Activated CD4-positive, alpha-beta T cell treated with anti-CD3 and anti-CD28 coated beads, Interleukin-10, Interleukin-2, amounts not matched to agents 100 ng/mL and 50 ng/mL, durations not matched to agents 16 hours and 8 hours (primary cell): Measurements from ENCODE around the gene RHOJ.

Experiments used
- DNase-seq: peaks from one replicate; pipeline ENCODE4 v3.0.0-alpha.2; 2020

RHOJ gene

DNA sequence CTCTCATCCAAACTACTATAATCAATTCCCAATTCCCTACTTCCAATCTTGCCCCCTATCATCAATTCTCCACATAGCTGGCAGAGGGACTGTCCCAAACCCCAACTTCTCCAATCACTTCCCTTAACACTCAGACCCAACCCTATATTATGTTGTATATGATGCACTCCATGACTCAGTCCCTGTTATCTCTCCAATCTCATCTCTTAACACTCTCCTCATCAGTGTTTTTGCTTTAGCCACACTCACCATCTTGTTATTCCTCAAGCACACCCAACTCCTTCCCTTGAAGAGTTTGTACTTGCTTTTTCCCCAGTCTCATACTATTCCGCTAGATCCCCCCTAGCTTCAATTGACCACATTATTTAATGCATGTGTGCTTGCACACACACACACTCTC is 4.9 kb downstream of the RHOJ start:
- no peak for DNase-seq

GRCh38 chr14:63210812-63211211 is 6.6 kb downstream of the RHOJ start:
- no peak for DNase-seq

- no peak for DNase-seq
Measured at GRCh38 chr14:63212209-63212608, 8.0 kb downstream of the RHOJ start.

DNA sequence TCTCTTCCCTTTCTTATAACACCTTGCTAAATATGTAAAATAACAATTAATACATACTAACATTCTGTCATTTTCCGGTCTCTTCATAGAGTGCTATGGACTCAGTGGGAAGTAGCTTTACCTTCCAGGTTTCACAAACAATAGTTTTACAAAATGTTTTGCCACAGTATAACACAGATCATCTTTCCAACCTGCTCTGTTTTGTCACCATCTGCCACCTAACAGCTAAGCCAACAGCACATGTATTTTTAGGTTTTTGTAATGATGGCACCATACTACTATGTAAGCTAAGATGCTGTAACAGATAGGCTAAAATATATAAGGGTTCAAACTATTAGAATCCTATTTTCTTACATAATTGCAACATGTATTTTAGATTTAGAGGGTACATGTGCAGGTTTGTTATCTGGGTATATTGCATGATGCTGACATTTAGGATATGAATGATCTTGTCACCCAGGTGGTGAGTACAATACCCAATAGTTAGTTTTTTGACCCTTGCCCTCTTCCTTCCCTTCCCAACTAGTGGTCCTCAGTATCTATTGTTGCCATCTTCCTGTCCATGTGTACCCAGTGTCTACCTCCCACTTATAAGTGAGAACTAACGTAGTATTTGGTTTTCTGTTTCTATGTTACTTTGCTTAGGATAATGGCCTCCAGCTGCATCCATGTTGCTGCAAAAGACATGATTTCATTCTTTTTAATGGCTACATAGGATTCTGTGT is 8.7 kb downstream of the RHOJ start:
- no peak for DNase-seq

GRCh38 chr14:63214417-63215196 is 10.4 kb downstream of the RHOJ start:
- DNase-seq, result no peak

DNA sequence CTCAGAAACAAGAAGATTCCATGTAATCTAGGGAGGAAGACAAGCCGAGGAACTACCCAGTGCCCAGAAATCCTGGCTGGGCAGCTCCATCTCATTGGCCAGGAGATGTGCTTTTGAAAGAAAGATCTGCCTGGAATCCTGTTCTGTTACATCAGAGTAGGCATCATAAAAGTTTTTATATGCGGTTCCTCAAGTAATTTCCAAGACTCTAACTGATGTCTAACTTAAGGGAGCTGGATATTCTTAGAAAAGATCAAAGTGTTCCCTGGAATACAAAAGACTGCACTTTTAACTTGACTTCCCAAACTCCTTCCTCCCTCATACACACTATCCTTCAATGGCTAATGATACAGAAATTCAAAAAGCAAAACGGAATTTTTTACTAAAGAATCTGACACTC is 16.3 kb downstream of the RHOJ start:
- DNase-seq, result no peak

DNA sequence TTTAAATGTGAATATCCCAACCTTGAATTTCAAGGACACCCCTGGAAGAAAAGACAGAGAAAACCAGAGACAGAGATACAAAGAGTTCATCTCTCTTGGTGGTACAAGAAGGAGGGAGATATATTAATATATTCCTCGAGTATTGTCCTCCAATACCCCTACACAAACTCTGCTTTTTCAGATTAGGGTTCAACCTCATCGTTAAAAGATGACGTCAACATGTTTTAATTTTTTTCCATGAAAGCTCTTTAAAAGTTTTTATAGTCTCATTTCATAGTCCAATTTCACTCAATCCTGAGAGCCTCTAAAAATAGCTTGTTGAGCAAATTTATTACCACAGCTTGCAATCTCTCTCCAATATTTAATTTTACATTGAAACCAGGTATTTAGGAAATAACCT is 19.4 kb downstream of the RHOJ start:
- no peak for DNase-seq

GRCh38 chr14:63224196-63224595 is 20.0 kb downstream of the RHOJ start:
- no peak for DNase-seq

- no peak for DNase-seq
Measured at GRCh38 chr14:63228217-63228616, 24.0 kb downstream of the RHOJ start.

DNA sequence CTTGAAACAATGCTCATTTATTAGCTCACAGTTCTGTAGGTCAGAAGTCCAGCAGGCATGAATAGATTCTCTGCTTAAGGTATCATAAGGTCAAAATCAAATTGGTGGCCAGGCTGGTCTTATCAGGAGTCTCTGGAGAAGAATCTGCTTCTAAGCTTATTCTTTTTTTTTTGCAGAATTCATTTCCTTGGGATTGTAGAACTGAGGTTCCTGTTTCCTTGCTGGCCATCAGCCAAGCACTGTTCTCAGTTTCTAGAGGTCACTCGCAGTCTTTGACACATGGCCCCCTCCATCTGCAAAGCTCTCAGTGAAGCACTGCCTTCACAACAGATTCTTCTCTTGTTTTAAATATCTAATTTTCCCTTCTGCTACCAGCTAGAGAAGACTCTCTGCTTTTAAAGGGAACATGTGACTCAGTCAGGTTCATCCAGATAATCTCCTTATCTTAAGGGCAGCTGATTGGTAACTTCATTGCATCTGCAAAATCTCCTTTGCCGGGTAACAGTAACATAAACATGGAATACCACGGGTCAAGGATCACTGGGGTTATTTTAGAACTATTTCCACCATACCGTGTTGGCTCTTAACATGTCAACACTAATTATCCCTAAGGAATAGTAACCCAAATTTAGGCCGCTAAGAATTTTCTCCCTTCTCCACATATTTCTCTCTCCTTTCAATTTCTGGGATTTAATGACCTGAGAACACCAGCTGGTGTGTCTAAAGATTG is 25.3 kb downstream of the RHOJ start:
- DNase-seq, result no peak

DNA sequence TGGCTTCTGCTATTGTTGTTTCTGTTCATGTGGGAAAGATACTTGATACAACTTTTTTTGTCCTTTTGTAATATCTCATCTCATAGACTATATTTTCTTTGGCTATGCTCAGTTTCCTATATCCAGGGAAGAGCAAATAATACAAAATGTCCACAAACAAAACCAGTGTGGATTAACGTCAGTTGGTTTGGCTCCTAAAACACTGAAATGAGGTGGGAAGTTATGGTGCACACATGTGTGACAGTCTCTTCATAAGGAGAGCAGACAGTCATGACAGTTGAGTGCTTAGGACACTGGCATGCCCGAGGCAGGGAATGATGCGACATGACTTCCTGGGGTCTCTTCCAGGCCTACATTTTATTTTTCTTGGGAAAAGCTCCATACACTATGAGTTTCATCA is 27.5 kb downstream of the RHOJ start:
- DNase-seq, result no peak

DNA sequence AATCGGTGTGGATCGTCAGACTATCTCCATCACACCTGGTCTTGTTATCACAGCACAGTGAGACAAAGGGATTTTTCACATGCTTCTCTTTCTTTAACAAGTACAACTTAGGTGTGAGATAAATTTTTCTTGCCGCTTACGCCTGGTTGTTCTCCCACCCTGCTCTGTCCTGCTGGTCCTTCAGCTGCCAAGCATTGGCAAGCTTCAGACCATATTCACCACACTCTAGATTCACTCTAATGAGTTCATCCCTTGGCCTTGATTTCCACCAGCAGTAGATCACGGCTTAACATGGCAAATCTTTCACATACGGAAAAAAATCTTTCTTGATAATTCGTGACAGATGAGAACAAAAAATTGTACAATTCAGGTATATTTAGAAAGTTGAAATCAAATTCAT is 33.5 kb downstream of the RHOJ start:
- DNase-seq, result no peak

- no peak for DNase-seq
Measured at GRCh38 chr14:63240221-63240620, 36.0 kb downstream of the RHOJ start.

- DNase-seq, result no peak
Measured at GRCh38 chr14:63241096-63241495, 36.9 kb downstream of the RHOJ start.

GRCh38 chr14:63243646-63244045 is 39.4 kb downstream of the RHOJ start:
- DNase-seq, result no peak

DNA sequence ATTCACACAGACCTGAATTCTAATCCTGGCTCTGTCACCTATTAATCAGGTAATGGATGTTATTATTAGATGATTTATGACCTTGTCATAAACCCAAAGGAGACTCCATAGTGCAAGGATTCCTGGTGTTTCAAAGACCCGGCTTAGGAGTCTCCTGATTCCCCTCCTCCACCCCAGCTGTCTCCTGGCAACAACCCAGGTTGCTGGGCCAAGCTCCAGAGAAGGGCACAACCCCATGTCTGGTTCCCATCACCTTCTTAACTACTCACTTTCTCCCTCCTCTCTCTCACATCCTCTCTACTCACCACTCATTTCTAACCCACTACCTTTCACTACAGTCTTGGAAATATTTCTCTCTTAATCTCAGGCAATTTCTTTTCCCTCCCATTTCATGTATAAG is 41.6 kb downstream of the RHOJ start:
- DNase-seq, result no peak

- DNase-seq, result no peak
Measured at GRCh38 chr14:63248211-63248610, 44.0 kb downstream of the RHOJ start.

- no peak for DNase-seq
Measured at GRCh38 chr14:63249092-63249491, 44.8 kb downstream of the RHOJ start.

GRCh38 chr14:63257299-63257698 is 53.1 kb downstream of the RHOJ start:
- DNase-seq, result no peak

- DNase-seq, result no peak
Measured at GRCh38 chr14:63262446-63262845, 58.2 kb downstream of the RHOJ start.

DNA sequence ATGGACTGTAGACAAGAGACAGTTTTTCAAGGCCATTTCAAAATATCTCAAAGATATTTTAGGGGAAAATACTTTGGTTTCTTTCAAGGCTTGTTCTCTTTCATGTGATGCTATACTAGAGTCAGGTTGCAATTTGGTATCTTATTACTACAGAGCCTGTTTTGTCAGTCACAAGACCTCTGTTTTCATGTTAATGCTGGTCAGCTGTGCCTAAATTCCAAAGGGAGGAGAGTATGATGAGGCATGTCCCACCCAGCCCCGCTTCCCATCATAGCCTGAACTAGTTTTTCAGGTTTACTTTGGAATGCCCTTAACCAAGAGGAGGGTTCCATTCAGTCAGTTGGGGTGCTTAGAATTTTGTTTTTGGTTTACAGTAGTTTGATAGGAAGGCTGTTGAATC is 61.9 kb downstream of the RHOJ start:
- no peak for DNase-seq

DNA sequence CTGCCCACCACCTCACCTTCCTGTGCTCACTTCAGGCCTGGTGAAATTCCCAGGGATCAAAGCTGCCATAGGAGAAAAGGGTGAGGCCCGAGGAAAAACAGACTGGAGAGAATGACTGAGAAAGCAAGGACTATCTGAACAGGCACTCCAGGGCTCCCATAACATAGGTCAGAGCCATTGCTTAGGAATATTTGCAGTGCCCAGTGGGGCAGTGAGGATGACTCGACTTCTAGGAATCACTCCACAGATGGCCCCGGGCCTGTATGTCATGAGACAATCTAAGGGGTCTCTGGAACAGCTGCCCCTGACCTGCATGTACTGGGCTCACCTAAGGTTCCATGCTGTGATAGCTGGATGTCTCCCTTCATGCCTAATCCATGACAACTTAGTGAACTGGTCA is 62.9 kb downstream of the RHOJ start:
- DNase-seq, result no peak

- DNase-seq, result no peak
Measured at GRCh38 chr14:63268771-63269170, 64.5 kb downstream of the RHOJ start.
